ENCODE results near the gene TTC23L. TPM values are rescaled to one million over a fixed set of nuclear protein-coding genes. Genes with fewer than 3 reads are reported as not detected.

The TTC23L gene
- total RNA-seq, 4 donors from 2014 or later = 0.15 to 2.0 TPM; not detected in 2

GRCh38 chr5:34899066-34899465 is 60.1 kb downstream of the TTC23L start:
- Histone ChIP-seq H3K4me3 (no peak overlapping the region), H3K27me3 (peaks cover 0 to 2% of the 10 kb centered on the region in 2 donors), H3K4me1 (no peaks in the 10 kb centered on the region), H3K9me3 (no peaks in the 10 kb centered on the region), H3K36me3 (no peaks in the 10 kb centered on the region), H3K27ac (no peak overlapping the region)
- no peak for DNase-seq
- intact Hi-C loops (cut with DNase I; ENCODE audit: low total_unique reads) = loop anchor here (5.0 kb wide), 2 partner anchors 377 to 422 kb away; no protein-coding TSS in a partner anchor
- TF ChIP-seq POLR2A (IDR thresholded peaks at IDR 0.05) (no peak), CTCF (IDR thresholded peaks at IDR 0.05) (no peak)

GRCh38 chr5:34900652-34901051 is 61.7 kb downstream of the TTC23L start:
- TF ChIP-seq POLR2A (IDR thresholded peaks at IDR 0.05) (no peak), CTCF (IDR thresholded peaks at IDR 0.05) (no peak)
- Histone ChIP-seq H3K4me3 (no peak overlapping the region), H3K36me3 (no peaks in the 10 kb centered on the region), H3K27ac (no peak overlapping the region), H3K27me3 (peaks cover 0 to 2% of the 10 kb centered on the region in 2 donors), H3K4me1 (no peaks in the 10 kb centered on the region), H3K9me3 (no peaks in the 10 kb centered on the region)
- DNase-seq = no peak
- intact Hi-C loops (cut with DNase I; ENCODE audit: low total_unique reads) = no loop called here

GRCh38 chr5:34903260-34903659 is 64.3 kb downstream of the TTC23L start:
- DNase-seq = no peak
- H3K9me3 ChIP-seq = no peaks in the 10 kb centered on the region
- no peaks in the 10 kb centered on the region for H3K4me1 ChIP-seq
- H3K4me3 ChIP-seq = no peak overlapping the region
- peaks cover 0 to 2% of the 10 kb centered on the region in 2 donors for H3K27me3 ChIP-seq
- no peak overlapping the region for H3K27ac ChIP-seq
- intact Hi-C loops (cut with DNase I; ENCODE audit: low total_unique reads) = no loop called here
- no peaks in the 10 kb centered on the region for H3K36me3 ChIP-seq
- TF ChIP-seq POLR2A (IDR thresholded peaks at IDR 0.05) = no peak
- no peak for TF ChIP-seq CTCF (IDR thresholded peaks at IDR 0.05)

GRCh38 chr5:34905564-34905963 is 66.6 kb downstream of the TTC23L start:
- H3K36me3 ChIP-seq = no peaks in the 10 kb centered on the region
- intact Hi-C loops (cut with DNase I; ENCODE audit: low total_unique reads) = no loop called here
- H3K27ac ChIP-seq = no peak overlapping the region
- peaks cover 0 to 2% of the 10 kb centered on the region in 2 donors for H3K27me3 ChIP-seq
- no peak for DNase-seq
- TF ChIP-seq POLR2A (IDR thresholded peaks at IDR 0.05) = no peak
- peak in 2 of 4 experiments; percentile 13 to 33 for TF ChIP-seq CTCF (IDR thresholded peaks at IDR 0.05)
- H3K4me1 ChIP-seq = no peaks in the 10 kb centered on the region
- H3K4me3 ChIP-seq = no peak overlapping the region
- H3K9me3 ChIP-seq = no peaks in the 10 kb centered on the region

GRCh38 chr5:34913072-34913471 is 74.1 kb downstream of the TTC23L start:
- no peak overlapping the region for H3K4me3 ChIP-seq

More at GRCh38 chr5:34913072-34913471, 74.1 kb downstream of the TTC23L start:
- H3K9me3 ChIP-seq = no peaks in the 10 kb centered on the region
- intact Hi-C loops (cut with DNase I; ENCODE audit: low total_unique reads) = no loop called here
- H3K36me3 ChIP-seq = no peaks in the 10 kb centered on the region
- H3K27ac ChIP-seq = no peak overlapping the region
- TF ChIP-seq POLR2A (IDR thresholded peaks at IDR 0.05) (no peak), CTCF (IDR thresholded peaks at IDR 0.05) (no peak)
- peaks cover 7 to 10% of the 10 kb centered on the region in 2 donors for H3K4me1 ChIP-seq
- H3K27me3 ChIP-seq = no peaks in the 10 kb centered on the region
- no peak for DNase-seq
